GM13976 (cell line): ENCODE results near the gene FBXW7.

Experiments used
- DNase-seq: peaks from one replicate; pipeline ENCODE4 v3.0.0; 2012; ENCODE audit warnings: low spot score
- in situ Hi-C: fragments of 300-500 bp; cut with MboI; formaldehyde crosslinking; loops from one replicate; pipeline ENCODE4 v1.12.0; 2022; ENCODE audit warnings: low sequenced_read_pairs, mixed read lengths, inconsistent platforms; ENCODE audit not compliant: unreplicated experiment
- TF ChIP-seq, protein P1 (sequence below): IDR thresholded peaks from 2 replicates; pipeline ENCODE4 v1.5.1; 2012; ENCODE audit warnings: borderline replicate concordance, mild to moderate bottlenecking; ENCODE audit not compliant: insufficient read depth; ENCODE audit errors: extremely low read depth, missing control alignments, control extremely low read depth

The FBXW7 gene

DNA sequence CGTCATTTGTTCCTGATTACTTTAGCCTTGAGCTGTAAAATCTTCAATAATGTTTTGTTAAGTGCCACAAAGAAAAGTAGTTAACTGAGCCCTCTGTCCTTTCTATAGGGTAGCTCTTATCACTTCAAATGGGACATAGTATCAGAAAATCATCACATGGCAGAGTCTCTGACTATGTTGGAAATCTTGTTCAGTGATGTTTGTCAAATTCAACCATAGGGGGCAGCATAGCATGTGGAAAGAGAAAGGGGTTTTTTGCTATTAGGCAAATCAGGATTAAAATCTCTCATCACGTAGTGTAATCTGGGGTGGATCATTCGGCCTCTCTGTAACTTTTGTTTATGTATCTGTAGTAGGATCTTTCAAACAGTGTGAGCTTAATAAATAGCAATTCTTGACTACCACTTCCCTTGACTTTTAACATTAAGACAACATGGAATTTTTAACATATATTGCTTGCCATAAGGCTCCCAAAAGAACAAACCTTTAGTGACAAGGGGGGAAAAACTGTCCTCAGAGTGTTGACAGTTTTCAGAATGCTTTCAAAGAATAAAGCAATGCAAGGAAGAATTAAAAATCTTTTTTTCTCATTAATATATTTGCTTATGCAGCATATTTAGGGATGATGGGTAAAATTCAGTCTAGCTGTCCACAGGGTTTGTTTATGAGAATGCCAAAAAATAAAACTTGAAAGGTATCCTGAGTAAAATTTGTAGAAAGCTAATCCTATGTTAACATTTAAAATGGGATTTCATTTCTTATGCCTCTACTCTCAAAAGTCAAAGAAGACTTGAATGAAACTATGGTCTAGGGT is 127.2 kb downstream of the FBXW7 start:
- peak; percentile 10 for DNase-seq

DNA sequence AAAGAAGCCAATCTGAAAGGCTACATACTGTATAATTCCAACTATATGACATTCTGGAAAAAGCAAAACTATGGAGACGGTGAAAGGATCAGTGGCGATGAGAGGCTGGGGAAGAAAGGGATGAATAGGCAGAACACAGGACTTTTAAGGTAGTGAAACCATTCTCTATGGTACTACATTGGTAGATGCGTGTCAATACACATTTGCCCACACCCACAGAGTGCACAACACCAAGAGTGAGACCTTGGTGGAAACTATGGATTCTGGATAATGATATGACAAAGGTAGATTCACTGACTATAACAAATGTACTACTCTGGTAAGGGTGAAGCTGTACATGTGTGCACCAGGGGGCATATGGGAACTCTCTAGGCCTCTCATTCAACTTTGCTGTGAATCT is 134.5 kb downstream of the FBXW7 start:
- DNase-seq: no peak
- in situ Hi-C loops: no loop called here
- TF ChIP-seq, protein P1, sequence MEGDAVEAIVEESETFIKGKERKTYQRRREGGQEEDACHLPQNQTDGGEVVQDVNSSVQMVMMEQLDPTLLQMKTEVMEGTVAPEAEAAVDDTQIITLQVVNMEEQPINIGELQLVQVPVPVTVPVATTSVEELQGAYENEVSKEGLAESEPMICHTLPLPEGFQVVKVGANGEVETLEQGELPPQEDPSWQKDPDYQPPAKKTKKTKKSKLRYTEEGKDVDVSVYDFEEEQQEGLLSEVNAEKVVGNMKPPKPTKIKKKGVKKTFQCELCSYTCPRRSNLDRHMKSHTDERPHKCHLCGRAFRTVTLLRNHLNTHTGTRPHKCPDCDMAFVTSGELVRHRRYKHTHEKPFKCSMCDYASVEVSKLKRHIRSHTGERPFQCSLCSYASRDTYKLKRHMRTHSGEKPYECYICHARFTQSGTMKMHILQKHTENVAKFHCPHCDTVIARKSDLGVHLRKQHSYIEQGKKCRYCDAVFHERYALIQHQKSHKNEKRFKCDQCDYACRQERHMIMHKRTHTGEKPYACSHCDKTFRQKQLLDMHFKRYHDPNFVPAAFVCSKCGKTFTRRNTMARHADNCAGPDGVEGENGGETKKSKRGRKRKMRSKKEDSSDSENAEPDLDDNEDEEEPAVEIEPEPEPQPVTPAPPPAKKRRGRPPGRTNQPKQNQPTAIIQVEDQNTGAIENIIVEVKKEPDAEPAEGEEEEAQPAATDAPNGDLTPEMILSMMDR: no peak

More for the DNA sequence above, 127.2 kb downstream of the FBXW7 start:
- in situ Hi-C loops: no loop called here
- TF ChIP-seq, protein P1: no peak

DNA sequence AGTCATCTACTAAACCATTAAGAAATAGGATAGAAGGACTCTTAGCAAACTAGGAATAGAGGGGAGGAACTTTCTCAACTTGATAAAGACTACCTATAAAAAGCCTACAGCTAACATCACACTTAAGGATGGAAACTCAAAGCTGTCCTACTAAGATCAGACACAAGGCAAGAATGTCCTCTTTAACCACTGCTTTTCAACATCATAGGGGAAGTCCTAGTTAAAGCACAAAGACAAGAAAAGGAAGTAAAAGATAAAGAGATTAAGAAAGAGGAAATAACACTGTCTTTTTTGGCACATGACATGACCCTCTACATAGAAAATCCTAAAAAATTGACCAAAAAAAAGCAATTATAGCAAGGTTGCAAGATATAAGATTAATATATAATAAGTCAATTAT is 136.6 kb downstream of the FBXW7 start:
- TF ChIP-seq, protein P1: no peak
- in situ Hi-C loops: no loop called here
- peak; percentile 20 for DNase-seq

DNA sequence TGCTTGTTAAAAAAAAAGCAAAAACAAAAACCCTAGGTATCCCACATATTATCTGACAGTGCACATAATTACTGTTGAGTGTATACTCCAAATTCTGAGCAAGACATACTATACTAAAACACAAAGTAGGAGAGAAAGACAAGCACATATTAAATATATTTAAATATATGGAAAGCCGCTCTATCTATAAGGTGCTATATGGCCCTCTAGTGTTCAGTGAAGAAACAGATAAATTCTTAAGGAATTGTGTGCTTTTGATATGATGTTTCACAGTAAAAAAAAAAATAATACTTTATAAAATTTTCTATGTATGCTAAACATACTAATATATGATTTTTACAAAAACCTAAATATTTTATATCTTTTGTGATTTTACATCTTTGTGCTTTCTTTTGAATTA is 137.8 kb downstream of the FBXW7 start:
- in situ Hi-C loops: no loop called here
- DNase-seq: no peak
- TF ChIP-seq, protein P1: no peak

DNA sequence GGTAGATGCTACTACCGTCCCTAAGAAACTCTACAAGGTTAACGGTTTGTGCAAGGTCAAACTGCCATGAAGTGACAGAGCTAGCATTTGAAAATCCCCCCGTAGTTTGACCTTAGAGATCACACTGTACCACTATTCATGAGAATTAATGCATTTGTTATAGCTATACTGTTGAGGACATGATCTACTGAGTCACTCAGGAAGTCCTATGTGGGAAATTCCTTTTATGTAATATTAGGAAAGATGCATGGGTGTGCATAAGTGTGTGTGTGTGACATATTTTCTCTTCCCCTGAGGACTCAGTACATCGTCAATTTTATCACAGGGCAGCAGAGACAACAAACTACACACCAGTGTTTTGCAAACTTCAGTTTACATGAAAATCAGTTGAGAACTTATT is 141.1 kb downstream of the FBXW7 start:
- in situ Hi-C loops: no loop called here
- no peak for DNase-seq
- TF ChIP-seq, protein P1: no peak

DNA sequence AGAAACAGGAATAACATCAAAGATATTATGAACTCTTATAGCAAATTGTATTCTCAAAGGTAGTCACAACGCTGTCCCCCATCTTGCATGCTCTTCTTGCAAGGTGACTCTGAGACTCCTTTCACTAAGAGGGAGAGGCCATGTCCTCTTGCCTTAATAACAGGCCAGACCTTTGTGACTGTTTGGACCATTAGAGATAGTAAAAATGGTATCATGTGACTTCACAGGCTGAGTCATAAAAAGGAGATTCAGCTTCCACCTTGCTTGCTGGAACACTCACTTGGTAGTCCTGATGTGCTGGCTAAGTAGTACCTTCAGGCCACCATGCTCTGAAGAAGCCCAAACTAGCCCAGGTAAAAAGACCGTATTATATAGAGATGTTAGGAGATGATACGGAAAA is 143.8 kb downstream of the FBXW7 start:
- in situ Hi-C loops: no loop called here
- no peak for DNase-seq
- TF ChIP-seq, protein P1: no peak

DNA sequence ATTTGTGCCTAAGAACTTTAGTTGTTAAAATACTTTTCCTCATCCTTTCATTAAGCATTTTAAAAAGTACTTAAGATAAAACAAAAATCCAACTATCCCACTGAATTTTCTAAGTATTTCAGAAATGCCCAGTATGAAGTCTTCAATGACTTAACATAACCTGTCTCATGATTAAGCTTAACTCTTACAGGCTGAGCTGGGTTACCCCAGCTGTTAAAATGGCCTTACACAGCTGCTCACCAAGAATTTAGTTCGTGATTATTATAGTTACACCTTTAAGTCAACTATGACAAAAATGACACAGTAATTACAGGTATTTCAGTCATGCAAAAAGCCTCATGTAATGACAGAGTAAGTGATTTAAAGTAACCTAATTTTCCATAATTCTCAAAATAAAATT is 145.7 kb downstream of the FBXW7 start:
- no peak for DNase-seq
- TF ChIP-seq, protein P1: no peak
- in situ Hi-C loops: no loop called here
